ENCODE data around the gene KCNIP2.

KCNIP2 gene

DNA sequence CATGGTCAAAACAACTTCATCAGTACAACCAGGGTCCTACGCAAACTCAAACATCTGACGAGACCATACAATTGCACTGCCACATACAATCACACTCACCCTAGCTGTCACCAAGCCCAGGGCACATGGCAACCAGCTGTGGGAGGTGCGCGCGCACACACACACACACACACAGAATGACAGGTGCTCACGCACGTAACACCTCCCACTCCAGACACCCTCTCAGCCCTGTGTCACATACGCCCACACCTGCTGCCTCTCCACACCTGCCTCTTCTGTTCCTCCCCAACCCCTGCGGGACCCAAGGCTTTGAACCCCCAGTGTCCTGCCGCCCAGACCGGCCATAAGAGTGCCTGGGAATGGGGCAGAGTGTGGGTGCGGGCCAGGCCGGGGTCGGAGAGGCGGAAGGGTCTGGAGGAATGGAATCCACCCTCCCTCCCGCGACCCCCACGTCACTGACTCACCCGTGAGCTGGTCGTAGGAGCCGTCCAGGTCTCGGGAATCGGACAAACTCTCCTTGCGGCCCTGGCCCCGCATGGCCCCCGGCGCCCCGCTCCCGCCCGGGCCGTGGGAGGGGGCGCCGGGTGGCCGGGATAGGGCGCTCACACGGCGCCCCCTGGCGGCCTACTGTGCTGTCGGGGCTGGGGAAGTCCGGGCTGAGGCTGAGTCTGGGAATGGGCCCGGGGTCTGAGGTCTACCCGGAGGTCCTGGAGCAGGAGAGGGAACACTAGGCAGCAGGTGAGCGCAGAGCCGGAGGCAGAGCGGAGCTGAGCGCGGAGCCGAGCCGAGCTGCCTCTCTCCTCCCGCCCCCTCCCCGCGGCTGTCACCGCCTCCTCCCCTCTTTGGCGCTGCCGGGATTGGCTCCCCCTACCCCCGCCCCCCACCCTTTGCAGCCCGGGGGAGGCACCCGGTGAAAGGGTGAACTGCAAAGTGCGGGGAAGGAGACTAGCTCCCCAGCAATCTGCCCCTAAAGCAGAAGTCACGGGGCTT lies at the start of gene KCNIP2:
TSS of gene KCNIP2 (minus strand) at position 769 of the 990 bp plus-strand sequence. CDS start at position 537, 232 bp downstream.
- no peak for DNase-seq (ENCODE audit: extremely low read depth in 1 of 2, low read depth in 1 of 2)

DNA sequence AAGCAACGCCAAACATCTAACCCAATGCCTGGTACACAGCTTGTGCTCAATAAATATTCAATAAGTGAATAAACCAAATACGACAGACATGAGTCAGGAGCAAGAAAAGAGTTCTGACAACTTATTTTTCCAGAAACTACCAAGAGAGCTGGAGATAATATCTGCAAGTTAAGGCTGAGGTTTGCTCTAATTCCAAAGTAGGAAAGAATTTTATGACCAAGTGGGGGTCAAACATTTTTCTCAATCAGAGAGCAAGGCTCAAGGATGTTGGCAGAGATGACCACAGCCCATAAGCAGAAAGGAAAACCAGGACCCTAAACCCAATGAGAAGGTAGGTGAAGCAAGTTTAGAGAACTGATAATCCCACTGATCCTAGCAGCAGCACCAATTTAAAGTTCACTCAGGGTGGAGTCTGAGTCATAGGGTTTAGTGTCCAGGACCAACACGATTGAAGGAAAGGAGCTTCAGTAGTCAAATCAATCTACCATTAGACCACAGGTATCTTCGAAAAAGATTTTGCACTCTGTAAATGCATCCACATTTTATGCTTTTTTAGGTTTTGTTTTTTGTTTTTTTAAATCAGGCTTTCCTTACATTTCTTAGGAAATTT lies 49.3 kb upstream of the KCNIP2 start:
- no peak for DNase-seq (ENCODE audit: extremely low read depth in 1 of 2, low read depth in 1 of 2)

DNA sequence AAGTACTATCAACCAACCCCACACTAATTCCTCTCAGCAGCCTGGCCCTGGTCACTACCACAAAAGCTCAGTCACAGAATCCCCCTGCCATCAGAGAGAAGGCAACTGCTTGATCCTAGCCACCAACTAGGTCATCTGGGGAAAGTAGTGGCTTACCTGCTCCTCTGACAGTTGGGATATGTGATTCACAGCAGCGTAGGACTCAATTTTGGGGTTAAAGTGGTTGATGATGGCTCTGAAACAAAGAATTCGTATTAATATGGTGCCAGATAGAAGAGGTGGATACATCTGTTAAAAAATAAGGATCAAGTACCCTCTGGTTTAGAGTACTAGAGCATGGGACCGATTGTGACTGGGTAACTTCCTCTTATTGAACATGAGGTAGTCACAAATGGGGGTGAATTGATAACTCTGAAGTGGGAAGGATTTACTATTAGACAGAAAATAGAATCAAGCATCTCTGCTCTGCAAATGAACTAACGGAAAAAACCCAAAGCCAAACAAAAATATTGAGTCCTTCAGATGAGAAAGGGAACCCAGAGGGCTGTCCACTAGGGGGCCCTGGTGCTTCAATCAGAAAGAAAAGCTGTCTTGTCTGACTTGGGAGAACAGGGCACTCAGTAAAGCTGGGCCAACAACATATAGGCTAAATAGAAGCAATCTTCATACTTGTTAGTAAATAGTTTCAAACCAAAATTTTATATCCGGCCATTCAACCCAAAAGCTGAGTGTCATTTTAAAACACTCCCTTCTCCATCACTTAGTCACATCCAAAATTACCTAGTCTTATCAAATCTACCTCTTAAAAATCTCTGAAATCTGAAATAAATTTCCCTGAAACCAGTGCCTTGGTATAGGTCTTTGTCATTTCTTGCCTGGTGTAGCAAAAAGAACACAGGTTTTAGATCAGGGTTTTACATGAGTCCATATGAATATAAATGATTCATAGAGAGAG lies 45.9 kb upstream of the KCNIP2 start:
- peak; percentile 22 to 39 for DNase-seq (ENCODE audit: extremely low read depth in 1 of 2, low read depth in 1 of 2)

DNA sequence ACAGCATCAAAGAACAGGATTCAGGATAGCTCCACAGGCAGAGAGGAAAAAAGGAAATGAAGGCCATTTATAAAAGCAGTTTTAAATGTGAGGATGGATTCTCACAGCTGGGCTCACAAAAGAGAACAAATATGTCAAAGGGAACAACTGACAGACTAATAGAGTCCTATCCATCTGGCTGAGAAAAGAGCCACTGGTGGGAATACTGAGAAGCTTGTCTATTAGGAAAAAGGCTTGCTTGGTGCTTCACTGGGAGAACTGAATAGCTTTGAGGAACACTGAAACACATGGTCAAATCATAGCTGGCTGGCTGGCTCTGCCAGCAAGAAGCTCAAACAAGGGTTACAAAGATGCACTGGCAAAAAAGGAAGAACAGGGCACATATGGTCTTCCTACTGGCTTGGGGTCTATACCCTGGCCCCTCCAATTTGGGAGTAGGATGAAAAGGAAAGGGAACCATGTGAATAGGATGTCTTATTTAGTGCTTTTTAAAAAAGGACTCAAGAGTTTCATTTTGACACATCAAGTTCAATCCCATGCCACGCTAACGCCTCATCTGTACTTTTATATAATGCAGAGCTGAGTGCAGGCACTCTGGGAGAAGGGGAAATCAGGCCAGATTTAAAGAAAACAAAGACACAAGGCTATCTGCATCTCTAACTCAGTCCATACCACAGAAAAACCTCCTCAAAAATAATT lies 44.8 kb upstream of the KCNIP2 start:
- no peak for DNase-seq (ENCODE audit: extremely low read depth in 1 of 2, low read depth in 1 of 2)

DNA sequence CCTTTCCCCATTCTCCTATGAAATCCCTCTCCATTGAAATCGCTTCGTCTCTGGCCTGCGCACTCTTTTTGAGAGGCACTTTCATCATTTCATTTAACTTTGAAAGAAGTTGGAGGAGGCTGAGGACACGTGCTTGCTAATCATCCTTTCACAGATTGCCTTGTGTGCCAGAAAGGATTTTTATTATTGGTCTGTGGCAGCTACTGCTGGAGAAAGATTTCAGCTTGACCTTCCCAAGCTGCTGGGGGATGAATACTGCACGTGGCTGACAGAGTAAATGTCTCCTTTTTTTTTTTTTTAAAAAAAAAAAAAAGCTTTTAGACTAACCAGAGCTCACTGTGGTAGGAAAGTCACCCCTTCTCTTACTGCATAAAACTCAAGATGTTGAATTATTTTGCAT lies 44.2 kb upstream of the KCNIP2 start:
- DNase-seq (ENCODE audit: extremely low read depth in 1 of 2, low read depth in 1 of 2): no peak

DNA sequence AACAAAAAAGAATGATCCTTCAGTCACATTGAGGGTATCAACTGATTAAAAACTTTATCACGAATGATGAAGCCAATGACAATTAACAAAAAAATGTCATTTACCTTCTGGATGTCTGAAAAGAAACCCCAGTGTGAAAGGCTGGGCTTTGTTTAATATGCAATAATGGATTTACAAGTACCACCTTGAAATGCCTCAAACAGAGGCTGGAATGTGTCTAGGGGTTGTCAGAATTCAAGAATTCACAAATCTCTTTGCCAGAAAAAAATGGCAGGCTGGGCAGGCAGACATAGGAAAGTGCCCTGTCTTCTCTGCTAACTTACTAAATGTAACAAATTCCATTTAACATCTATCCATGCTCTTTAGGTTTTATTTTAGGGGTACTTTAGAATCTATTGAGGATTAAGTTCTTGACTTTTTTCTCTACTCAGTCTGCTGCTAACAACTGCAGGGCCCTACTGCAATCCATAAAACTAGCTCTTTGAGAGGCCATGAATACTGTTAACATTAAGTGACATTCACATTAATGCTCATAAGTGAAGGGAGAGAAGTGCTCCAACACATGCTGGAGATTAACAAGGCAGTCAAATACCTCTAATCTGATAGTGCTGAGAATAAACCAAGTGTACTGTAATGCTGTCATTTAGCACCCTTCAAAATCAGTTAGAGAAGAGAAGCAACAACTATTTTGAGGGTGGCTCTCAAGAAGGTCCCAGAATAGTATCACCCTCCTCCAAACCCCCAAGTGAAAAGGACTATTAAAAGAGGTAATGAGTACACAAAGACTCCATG lies 43.1 kb upstream of the KCNIP2 start:
- DNase-seq (ENCODE audit: extremely low read depth in 1 of 2, low read depth in 1 of 2): no peak

DNA sequence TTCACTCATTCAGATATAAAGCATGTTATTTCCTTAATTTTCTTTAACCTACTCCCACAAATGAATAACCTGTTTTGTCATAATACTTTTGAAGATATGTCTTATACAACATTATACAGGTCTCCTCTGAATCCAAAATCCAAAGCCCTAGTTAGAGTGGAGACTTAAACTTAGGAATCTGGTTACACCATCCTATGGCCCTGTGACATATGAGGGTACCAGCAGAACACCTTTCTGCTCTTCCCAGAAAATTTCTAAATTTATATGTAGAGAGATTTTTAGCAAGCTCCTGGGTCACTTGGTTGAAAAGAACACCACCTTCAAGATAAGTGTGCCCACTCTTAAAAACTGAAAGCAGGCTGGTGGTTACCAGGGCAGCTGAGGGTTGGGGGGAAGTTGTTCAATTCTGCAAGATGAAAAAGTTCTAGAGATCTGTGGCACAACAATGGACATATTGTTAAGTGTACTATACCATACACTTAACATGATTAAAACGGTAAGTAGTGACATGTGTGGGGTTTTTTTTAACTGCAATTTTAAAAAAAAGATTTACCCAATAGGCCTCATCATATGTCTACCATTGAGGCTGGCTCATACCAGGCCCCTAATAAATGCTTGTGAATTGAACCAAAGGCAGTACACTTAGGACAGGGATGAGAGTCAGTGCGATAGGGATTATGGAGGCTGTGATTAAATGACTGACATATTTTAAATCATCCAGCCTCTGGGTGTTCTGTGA lies 37.6 kb upstream of the KCNIP2 start:
- DNase-seq (ENCODE audit: extremely low read depth in 1 of 2, low read depth in 1 of 2): no peak

DNA sequence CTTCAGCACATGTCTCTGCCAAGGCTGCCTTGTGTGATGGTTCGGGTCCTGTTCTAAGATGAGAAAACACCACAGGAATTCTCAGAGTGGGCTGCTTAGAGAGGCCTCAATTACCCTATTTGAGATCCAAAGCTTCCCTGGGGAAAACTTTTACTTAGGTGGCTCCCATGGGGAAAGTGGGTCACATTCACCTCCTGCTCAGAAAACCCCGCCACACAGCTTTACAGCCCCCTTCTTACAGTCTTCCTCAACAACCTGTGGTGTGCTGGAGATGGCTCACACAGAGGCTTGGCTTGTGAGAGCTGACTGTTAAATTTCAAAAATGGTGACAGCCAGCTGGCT lies 36.6 kb upstream of the KCNIP2 start:
- DNase-seq (ENCODE audit: extremely low read depth in 1 of 2, low read depth in 1 of 2): no peak

DNA sequence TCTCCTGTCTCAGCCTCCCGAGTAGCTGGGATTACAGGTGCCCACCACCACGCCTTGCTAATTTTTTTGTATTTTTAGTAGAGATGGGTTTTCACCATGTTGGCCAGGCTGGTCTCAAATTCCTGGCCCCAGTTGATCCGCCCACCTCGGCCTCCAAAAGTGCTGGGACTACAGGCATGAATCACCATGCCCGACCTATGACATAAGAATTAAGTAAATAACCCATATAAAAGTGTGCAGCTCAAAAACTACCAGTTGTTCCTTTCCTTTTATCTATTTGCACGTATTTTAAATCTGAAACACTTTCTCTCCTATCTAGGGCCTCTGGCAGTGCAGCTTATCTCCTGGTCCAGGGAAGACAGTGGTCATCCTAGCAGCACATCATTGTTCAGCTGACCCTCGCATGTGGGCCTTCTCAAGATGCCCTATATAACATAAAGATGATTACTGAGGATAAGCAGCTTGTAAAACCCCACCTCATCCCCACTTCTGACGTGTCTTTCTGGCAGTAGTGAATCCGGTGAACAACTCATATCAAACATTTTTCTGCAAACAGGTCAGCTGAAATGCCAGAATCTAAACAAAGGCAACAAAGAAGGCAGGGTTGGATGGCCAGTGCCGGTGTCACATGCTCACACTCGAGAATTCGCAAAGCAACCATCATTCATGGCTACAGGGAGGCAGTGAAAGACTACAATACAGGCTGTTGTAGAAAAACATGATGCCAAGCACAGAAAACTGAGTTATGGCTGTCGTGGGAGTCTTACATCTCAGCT lies 36.0 kb upstream of the KCNIP2 start:
- DNase-seq (ENCODE audit: extremely low read depth in 1 of 2, low read depth in 1 of 2): no peak

DNA sequence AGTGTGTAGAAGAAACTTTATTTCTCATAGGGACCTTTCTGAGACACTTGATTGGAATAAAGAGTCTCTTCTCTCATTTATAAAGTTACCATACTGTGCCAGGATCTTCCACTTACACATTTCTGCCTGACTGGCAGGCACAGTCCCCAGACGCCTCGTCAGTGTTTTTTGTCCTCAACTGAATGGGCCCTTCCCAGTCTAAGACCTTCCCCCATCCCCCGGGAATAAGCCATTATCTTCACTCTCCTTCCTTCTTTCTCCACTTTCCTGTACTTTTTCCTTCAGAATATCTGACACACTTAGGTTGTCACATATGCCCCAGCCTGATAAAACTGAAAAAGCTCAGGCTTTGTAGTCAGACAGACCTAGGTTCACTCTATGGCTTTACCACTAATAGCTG lies 35.3 kb upstream of the KCNIP2 start:
- no peak for DNase-seq (ENCODE audit: extremely low read depth in 1 of 2, low read depth in 1 of 2)

DNA sequence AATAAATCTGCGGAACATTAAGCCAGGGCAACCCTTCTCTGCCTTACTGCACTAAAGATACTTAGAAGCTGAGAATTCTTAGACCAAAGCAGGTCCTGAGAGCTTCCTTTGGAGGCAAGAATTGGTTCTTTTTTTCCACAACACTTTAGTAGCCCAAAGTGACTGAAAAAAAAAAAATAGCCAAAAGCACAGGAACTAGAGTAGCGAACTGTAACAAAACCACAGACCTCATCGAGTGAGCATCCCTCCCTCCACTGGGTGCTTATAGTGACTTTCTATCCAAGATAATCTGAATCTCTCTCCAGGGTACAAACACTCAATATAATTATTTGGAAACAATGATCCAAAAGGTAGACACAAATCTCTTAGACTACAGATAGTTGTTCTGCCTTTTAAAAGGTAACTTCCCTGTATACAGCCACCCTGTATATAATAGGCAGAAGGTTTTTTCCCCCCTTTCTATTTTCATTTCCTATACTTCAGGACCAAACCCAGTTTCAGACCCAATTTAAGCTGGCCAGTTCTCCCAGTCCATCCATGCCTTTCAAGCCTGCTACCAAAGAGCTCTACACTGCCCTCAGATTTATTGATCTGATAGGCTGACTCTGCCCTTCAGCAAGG lies 31.6 kb upstream of the KCNIP2 start:
- no peak for DNase-seq (ENCODE audit: extremely low read depth in 1 of 2, low read depth in 1 of 2)

DNA sequence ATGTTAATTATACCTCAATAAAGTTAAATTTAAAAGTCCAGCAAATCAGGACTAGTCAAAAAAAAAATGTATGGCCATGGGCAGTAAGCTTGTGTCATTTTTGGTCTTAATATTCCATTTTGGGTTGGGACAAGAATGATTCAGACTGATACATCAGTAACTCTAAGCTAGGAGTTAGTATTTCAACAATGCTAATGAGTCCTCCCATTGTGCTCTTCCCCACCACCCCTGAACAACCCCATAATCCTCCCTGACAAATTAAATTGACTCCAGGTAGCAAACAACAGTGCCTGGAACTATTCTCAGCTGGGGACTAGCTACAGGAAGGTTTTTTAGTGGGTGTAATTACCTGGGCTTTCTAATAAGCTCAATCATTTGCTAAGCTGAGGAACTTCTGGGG lies 30.7 kb upstream of the KCNIP2 start:
- no peak for DNase-seq (ENCODE audit: extremely low read depth in 1 of 2, low read depth in 1 of 2)

DNA sequence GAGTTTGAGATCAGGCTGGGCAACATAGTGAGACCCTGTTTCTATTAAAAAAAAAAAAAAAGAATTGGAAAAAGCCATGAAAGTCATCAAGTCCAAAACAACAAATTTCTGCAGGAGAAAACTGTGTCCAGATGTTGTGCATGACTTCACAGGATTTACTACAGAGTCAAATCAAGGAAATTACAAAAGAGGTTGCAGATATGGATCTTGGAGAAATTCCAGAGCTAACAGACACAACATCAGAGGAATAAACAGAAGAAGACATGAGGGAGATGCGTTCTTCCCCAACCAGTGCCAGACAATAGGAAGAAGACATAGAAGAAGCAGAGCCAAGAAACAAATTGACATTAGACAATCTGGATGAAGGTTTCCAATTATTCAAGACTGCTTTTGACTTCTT lies 24.3 kb upstream of the KCNIP2 start:
- DNase-seq (ENCODE audit: extremely low read depth in 1 of 2, low read depth in 1 of 2): no peak

DNA sequence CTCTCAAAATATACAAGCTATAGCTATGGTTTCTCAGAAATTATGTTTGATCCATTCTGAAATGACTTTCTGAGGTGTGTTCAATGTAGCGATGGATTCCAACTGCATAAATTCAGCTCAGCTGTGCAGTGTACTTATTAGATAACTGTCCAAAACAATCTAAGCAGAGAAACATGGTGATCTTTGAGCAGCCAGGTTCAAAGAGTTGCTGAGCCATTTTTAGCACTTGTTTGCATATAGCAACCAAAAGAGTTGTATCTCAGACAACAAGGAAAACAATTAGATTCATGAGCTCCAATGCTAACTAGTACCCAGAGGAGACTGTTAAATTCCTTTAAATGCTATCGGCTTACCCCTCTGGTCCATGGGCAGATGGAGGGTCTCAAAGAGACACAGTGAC lies 15.9 kb upstream of the KCNIP2 start:
- no peak for DNase-seq (ENCODE audit: extremely low read depth in 1 of 2, low read depth in 1 of 2)

DNA sequence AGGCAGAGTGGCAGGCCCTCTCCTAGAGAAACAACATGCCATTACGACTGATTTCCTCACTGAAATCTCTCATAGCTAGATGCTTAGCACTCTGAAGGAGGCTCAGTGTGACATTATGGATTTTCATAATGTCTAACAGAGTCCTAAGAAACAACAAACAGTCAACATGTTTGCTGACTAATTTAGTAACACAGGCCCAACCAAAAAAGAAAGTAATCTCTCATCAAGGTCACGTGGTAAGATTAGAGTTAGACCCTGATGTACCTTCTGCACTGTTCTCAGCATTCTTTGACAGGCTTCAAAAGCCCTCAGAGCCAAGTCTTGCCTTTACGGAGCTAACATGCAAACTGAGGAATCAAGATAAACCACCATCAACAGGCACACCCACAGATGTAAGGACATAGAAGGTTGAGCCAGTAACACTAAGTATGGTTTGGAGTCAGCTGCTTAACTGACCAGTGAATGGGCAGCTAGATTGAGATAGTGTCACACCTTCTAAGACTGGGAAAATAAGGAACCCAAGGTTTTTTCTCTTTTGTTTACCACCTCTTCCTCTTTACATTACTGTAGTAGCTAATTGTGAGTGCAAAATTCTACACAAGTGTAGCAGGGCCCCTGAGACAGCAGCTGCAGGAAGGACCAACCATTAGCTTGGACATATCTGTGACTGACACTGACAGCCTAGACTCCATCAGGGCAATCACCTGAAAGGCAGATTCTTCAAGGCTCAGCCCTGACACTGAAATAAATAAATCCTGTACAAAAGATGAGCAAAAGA lies 15.3 kb upstream of the KCNIP2 start:
- no peak for DNase-seq (ENCODE audit: extremely low read depth in 1 of 2, low read depth in 1 of 2)

DNA sequence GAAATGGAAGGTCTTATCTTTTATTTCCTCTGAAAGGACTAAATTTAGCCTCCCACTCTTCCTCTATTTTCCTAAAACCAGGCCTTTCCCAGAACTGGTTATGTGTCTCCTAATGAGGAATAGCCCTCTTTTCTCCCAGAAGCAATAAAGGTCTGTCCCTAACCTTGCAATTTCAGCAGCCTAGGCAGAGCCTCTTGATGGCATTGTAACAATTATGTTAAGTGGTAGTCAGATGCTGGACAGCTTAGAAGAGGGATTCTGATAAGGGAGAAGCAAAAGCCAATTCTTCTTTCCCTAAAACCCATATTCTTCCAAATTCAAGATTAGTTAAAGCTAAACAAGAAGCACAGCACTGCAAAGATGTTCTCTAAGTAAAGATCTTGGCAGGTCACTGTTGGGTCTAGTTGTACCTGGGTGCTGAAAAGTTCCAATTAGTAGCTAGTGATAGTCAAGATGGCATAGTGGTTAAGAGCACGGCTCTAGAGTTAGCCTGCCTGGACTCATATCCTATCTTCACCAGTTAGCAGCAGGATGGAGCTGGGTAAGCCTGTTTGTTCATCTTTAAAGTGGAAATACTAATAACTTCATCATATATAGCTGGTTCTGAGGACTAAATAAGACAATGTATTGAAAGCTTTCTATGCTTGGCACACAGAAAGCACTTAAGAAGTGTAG lies 14.3 kb upstream of the KCNIP2 start:
- no peak for DNase-seq (ENCODE audit: extremely low read depth in 1 of 2, low read depth in 1 of 2)

DNA sequence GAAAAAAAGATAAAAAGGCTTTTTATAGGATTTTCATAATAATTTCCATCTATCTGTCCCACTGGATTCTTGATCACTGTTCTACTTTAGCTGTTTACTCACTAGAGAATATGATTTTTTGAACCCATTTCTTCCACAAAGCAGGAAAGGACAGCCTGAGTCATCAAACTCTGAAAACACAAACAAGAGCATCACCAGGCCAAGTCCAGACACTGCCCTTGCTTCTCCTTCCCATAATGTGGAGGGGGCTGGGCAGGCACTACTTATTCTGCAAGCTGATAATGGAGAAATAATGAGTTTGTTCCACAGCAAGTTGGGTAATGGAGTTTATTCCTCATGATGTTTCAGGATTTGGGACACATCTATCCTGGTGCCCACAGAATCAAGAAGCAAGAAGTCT lies 13.0 kb upstream of the KCNIP2 start:
- no peak for DNase-seq (ENCODE audit: extremely low read depth in 1 of 2, low read depth in 1 of 2)
